Measurements from ENCODE around the gene UST. TPM values are rescaled to one million over a fixed set of nuclear protein-coding genes. Genes with fewer than 3 reads are reported as not detected.
"Not testable (repeated sequence)": the region's sequence is repeated elsewhere in the genome, so short reads cannot be mapped to it uniquely, and the experiment has no call there.

The UST gene
- total and polyA plus RNA-seq, 4 donors: 0.24 to 2.7 (median 0.87) TPM

DNA sequence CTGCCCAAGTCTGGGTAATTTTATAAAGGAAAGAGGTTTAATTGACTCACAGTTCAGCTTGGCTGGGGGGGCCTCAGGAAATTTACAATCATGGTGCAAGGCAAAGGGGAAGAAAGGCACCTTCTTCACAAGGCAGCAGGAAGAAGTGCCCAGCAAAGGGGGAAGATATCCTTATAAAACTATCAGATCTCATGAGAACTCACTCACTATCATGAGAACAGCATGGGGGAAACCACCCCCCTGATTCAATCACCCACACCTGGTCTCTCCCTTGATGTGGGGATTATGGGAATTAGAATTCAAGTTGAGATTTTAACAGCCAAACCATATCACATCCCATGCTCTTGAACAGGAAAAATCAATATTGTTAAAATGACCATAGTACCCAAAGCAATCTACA, 355.5 kb downstream of the UST start:
- no peaks in the 10 kb centered on the region for H3K27me3 ChIP-seq (ENCODE audit: control insufficient read depth in 4 of 4, insufficient read depth in 4 of 4, low read length in 3 of 4)
- no peak for TF ChIP-seq MAX (IDR thresholded peaks at IDR 0.05)
- no peak for TF ChIP-seq ATF3 (IDR thresholded peaks at IDR 0.05)
- TF ChIP-seq REST (IDR thresholded peaks at IDR 0.05): no peak
- no peak for TF ChIP-seq FOXA2 (IDR thresholded peaks at IDR 0.05)
- TF ChIP-seq JUND (IDR thresholded peaks at IDR 0.05): no peak
- no peak for TF ChIP-seq GABPA (IDR thresholded peaks at IDR 0.05 in 1 of 2, conservative IDR thresholded peaks at IDR 0.05 in 1 of 2)
- no peak for TF ChIP-seq TAF1 (conservative IDR thresholded peaks at IDR 0.05)
- TF ChIP-seq YY1 (IDR thresholded peaks at IDR 0.05): no peak
- TF ChIP-seq HNF4G (IDR thresholded peaks at IDR 0.05): no peak
- no peak for TF ChIP-seq SP1 (IDR thresholded peaks at IDR 0.05)
- TF ChIP-seq NR2F2 (IDR thresholded peaks at IDR 0.05): no peak
- no peak for TF ChIP-seq RXRA (IDR thresholded peaks at IDR 0.05)
- TF ChIP-seq HNF4A (conservative IDR thresholded peaks at IDR 0.05): no peak
- TF ChIP-seq FOXA1 (IDR thresholded peaks at IDR 0.05): no peak
- no peak for TF ChIP-seq RAD21 (IDR thresholded peaks at IDR 0.05)
- no peak for TF ChIP-seq EGR1 (IDR thresholded peaks at IDR 0.05; ENCODE audit: low read depth in 2 of 2)
- TF ChIP-seq CTCF (IDR thresholded peaks at IDR 0.05; ENCODE audit: low read depth, low read length, missing input control): no peak
- H3K9me3 ChIP-seq (ENCODE audit: control insufficient read depth in 4 of 4, low read length in 3 of 4): peaks cover 0 to 6% (median 0%) of the 10 kb centered on the region in 4 donors
- H3K27ac ChIP-seq (ENCODE audit: low read depth in 1 of 2, low read length in 2 of 2): no peak overlapping the region
- no peak for DNase-seq (ENCODE audit: low spot score)
- no peak overlapping the region for H3K9ac ChIP-seq (ENCODE audit: low read depth in 1 of 2, low read length in 2 of 2)
- no peaks in the 10 kb centered on the region for H3K4me1 ChIP-seq (ENCODE audit: control insufficient read depth in 4 of 4, insufficient read depth in 4 of 4, low read length in 3 of 4)
- H3K36me3 ChIP-seq (ENCODE audit: control insufficient read depth in 4 of 4, insufficient read depth in 3 of 4, low read depth in 1 of 4, low read length in 3 of 4): no peaks in the 10 kb centered on the region
- H3K4me3 ChIP-seq (ENCODE audit: low read depth in 1 of 3, low read length in 3 of 3): no peak overlapping the region

GRCh38 chr6:149103950-149104349, 357.1 kb downstream of the UST start:
- not testable (repeated sequence) for H3K27ac ChIP-seq (ENCODE audit: low read depth in 1 of 2, low read length in 2 of 2); DNase-seq (ENCODE audit: low spot score); H3K36me3 ChIP-seq (ENCODE audit: control insufficient read depth in 4 of 4, insufficient read depth in 3 of 4, low read depth in 1 of 4, low read length in 3 of 4); H3K4me1 ChIP-seq (ENCODE audit: control insufficient read depth in 4 of 4, insufficient read depth in 4 of 4, low read length in 3 of 4); H3K4me3 ChIP-seq (ENCODE audit: low read depth in 1 of 3, low read length in 3 of 3); H3K27me3 ChIP-seq (ENCODE audit: control insufficient read depth in 4 of 4, insufficient read depth in 4 of 4, low read length in 3 of 4); H3K9me3 ChIP-seq (ENCODE audit: control insufficient read depth in 4 of 4, low read length in 3 of 4); H3K9ac ChIP-seq (ENCODE audit: low read depth in 1 of 2, low read length in 2 of 2)
- WGBS: 98% methylated on average over 3 of the region's 3 CpGs
